Activated T-cell treated with anti-CD3 and anti-CD28 coated beads, Interleukin-2, amount 50 U/mL, for 72 hours (primary cell): ENCODE results near the gene BMS1. TPM values are rescaled to one million over a fixed set of nuclear protein-coding genes. Genes with fewer than 3 reads are reported as not detected.

ENCODE experiments used
- ATAC-seq, 2 donors: fragments of 150-1000 bp; cut with Tn5 transposase; replicated peaks in 1 of 2; 2 replicates each; pipeline ENCODE4 v1.10.0; 2021; ENCODE audit warnings: moderate library complexity in 2 of 2, mild to moderate bottlenecking in 1 of 2
- DNase-seq, 2 donors: peaks; one replicate each; pipeline ENCODE4 v3.0.0; 2021 to 2022; ENCODE audit warnings: mixed read lengths in 1 of 2
- H3K27ac Mint-ChIP-seq: one replicate; pipeline ENCODE4 v1.8.0; 2022; ENCODE audit warnings: mild to moderate bottlenecking, moderate library complexity, mixed read lengths
- H3K27me3 Mint-ChIP-seq: one replicate; pipeline ENCODE4 v1.8.0; 2022; ENCODE audit warnings: low read depth, mixed read lengths
- H3K36me3 Mint-ChIP-seq, 2 donors: one replicate each; pipeline ENCODE4 v1.8.0; 2022; ENCODE audit warnings: mixed read lengths in 2 of 2, mild to moderate bottlenecking in 1 of 2; ENCODE audit not compliant: insufficient read depth in 2 of 2
- H3K4me1 Mint-ChIP-seq: one replicate; pipeline ENCODE4 v1.8.0; 2022; ENCODE audit warnings: low read depth, mixed read lengths
- H3K4me3 Mint-ChIP-seq, 2 donors: one replicate each; pipeline ENCODE4 v1.8.0; 2022; ENCODE audit warnings: mild to moderate bottlenecking in 2 of 2, mixed read lengths in 2 of 2, moderate library complexity in 2 of 2
- H3K9me3 Mint-ChIP-seq, 2 donors: one replicate each; pipeline ENCODE4 v1.8.0; 2022; ENCODE audit warnings: mixed read lengths in 2 of 2
- total RNA-seq, 2 donors: library from RNA; stranded (reverse); gene quantifications; one replicate each; pipeline ENCODE4 v1.2.3, GENCODE V29; 2022

Gene BMS1
- total RNA-seq, 2 donors from 2014 or later, result 14.3 to 14.5 TPM

GRCh38 chr10:42767906-42768305 lies 14.7 kb upstream of the BMS1 start:
- Mint-ChIP-seq H3K4me3 (no peak overlapping the region), H3K4me1 (no peaks in the 10 kb centered on the region), H3K9me3 (no peaks in the 10 kb centered on the region), H3K27me3 (peaks cover 32% of the 10 kb centered on the region), H3K36me3 (no peaks in the 10 kb centered on the region), H3K27ac (no peak overlapping the region)
- DNase-seq (no peak), ATAC-seq (no peak)

GRCh38 chr10:42768581-42769152 lies 13.9 kb upstream of the BMS1 start:
- ATAC-seq (no peak), DNase-seq (no peak)
- Mint-ChIP-seq H3K4me1 (no peaks in the 10 kb centered on the region), H3K36me3 (no peaks in the 10 kb centered on the region), H3K27me3 (peaks cover 24% of the 10 kb centered on the region), H3K9me3 (no peaks in the 10 kb centered on the region), H3K4me3 (no peak overlapping the region), H3K27ac (no peak overlapping the region)

GRCh38 chr10:42769173-42769572 lies 13.4 kb upstream of the BMS1 start:
- ATAC-seq, result no peak
- H3K9me3 Mint-ChIP-seq, result no peaks in the 10 kb centered on the region
- peaks cover 19% of the 10 kb centered on the region for H3K27me3 Mint-ChIP-seq
- no peaks in the 10 kb centered on the region for H3K36me3 Mint-ChIP-seq
- no peak for DNase-seq
- H3K4me3 Mint-ChIP-seq, result no peak overlapping the region
- no peaks in the 10 kb centered on the region for H3K4me1 Mint-ChIP-seq
- no peak overlapping the region for H3K27ac Mint-ChIP-seq

GRCh38 chr10:42769673-42770072 lies 12.9 kb upstream of the BMS1 start:
- Mint-ChIP-seq H3K27me3 (peaks cover 17% of the 10 kb centered on the region), H3K27ac (no peak overlapping the region), H3K4me3 (no peak overlapping the region), H3K36me3 (no peaks in the 10 kb centered on the region), H3K4me1 (no peaks in the 10 kb centered on the region), H3K9me3 (no peaks in the 10 kb centered on the region)
- DNase-seq (no peak), ATAC-seq (no peak)

- Mint-ChIP-seq H3K9me3 (peaks cover 0 to 8% of the 10 kb centered on the region in 2 donors), H3K4me1 (peaks cover 8% of the 10 kb centered on the region)
Measured at GRCh38 chr10:42776681-42777080, 5.9 kb upstream of the BMS1 start.

GRCh38 chr10:42780456-42780855 lies 2.1 kb upstream of the BMS1 start:
- DNase-seq, result no peak
- Mint-ChIP-seq H3K27me3 (peaks cover 8% of the 10 kb centered on the region), H3K9me3 (peaks cover 0 to 8% of the 10 kb centered on the region in 2 donors), H3K4me3 (peak overlapping the region; percentile 18 to 30), H3K4me1 (peaks cover 8% of the 10 kb centered on the region), H3K27ac (no peak overlapping the region), H3K36me3 (peaks cover 0 to 7% of the 10 kb centered on the region in 2 donors)
- no peak for ATAC-seq

More at GRCh38 chr10:42776681-42777080, 5.9 kb upstream of the BMS1 start:
- Mint-ChIP-seq H3K27ac (no peak overlapping the region), H3K4me3 (no peak overlapping the region), H3K36me3 (peaks cover 0 to 2% of the 10 kb centered on the region in 2 donors), H3K27me3 (peaks cover 14% of the 10 kb centered on the region)
- ATAC-seq (no peak), DNase-seq (no peak)

- ATAC-seq (no peak), DNase-seq (no peak)
Measured at GRCh38 chr10:42781893-42782445, 626 bp upstream of the BMS1 start.

GRCh38 chr10:42783181-42783549 lies 570 bp downstream of the BMS1 start:
- peak overlapping the region; percentile 84 to 90 for H3K4me3 Mint-ChIP-seq
- H3K36me3 Mint-ChIP-seq, result peaks cover 2 to 16% of the 10 kb centered on the region in 2 donors
- peaks cover 13% of the 10 kb centered on the region for H3K4me1 Mint-ChIP-seq
- peaks cover 0 to 8% of the 10 kb centered on the region in 2 donors for H3K9me3 Mint-ChIP-seq
- H3K27me3 Mint-ChIP-seq, result no peaks in the 10 kb centered on the region
- DNase-seq (peak; percentile 10 to 18), ATAC-seq (peak; percentile 15 to 31)
- H3K27ac Mint-ChIP-seq, result peak overlapping the region; percentile 58

More at GRCh38 chr10:42781893-42782445, 626 bp upstream of the BMS1 start:
- peaks cover 13% of the 10 kb centered on the region for H3K4me1 Mint-ChIP-seq
- peaks cover 0 to 8% of the 10 kb centered on the region in 2 donors for H3K9me3 Mint-ChIP-seq
- peaks cover 2 to 14% of the 10 kb centered on the region in 2 donors for H3K36me3 Mint-ChIP-seq
- peak overlapping the region; percentile 84 to 90 for H3K4me3 Mint-ChIP-seq
- peak overlapping the region; percentile 58 for H3K27ac Mint-ChIP-seq
- no peaks in the 10 kb centered on the region for H3K27me3 Mint-ChIP-seq

- H3K27ac Mint-ChIP-seq, result peak overlapping the region; percentile 44
- peaks cover 0 to 3% of the 10 kb centered on the region in 2 donors for H3K9me3 Mint-ChIP-seq
- H3K4me1 Mint-ChIP-seq, result peaks cover 10% of the 10 kb centered on the region
- no peaks in the 10 kb centered on the region for H3K27me3 Mint-ChIP-seq
- DNase-seq (no peak), ATAC-seq (no peak)
- peaks cover 2 to 16% of the 10 kb centered on the region in 2 donors for H3K36me3 Mint-ChIP-seq
- H3K4me3 Mint-ChIP-seq, result no peak overlapping the region
Measured at GRCh38 chr10:42785759-42786158, 3.2 kb downstream of the BMS1 start.

- H3K4me3 Mint-ChIP-seq, result no peak overlapping the region
Measured at GRCh38 chr10:42790835-42791234, 8.2 kb downstream of the BMS1 start.

GRCh38 chr10:42795701-42796100 lies 13.1 kb downstream of the BMS1 start:
- ATAC-seq, result no peak

More at GRCh38 chr10:42790835-42791234, 8.2 kb downstream of the BMS1 start:
- ATAC-seq (no peak), DNase-seq (no peak)
- Mint-ChIP-seq H3K9me3 (no peaks in the 10 kb centered on the region), H3K4me1 (peaks cover 4% of the 10 kb centered on the region), H3K27ac (peak overlapping the region; percentile 62), H3K27me3 (no peaks in the 10 kb centered on the region), H3K36me3 (peaks cover 11 to 41% of the 10 kb centered on the region in 2 donors)

GRCh38 chr10:42801135-42801534 lies 18.5 kb downstream of the BMS1 start:
- ATAC-seq (peak; percentile 91 to 94), DNase-seq (peak in 1 of 2 donors; percentile 16)
- Mint-ChIP-seq H3K4me3 (peak overlapping the region; percentile 25 to 63), H3K27ac (peak overlapping the region; percentile 96), H3K4me1 (peaks cover 38% of the 10 kb centered on the region), H3K27me3 (no peaks in the 10 kb centered on the region), H3K36me3 (peaks cover 26 to 69% of the 10 kb centered on the region in 2 donors), H3K9me3 (peaks cover 2 to 3% of the 10 kb centered on the region in 2 donors)

More at GRCh38 chr10:42795701-42796100, 13.1 kb downstream of the BMS1 start:
- no peaks in the 10 kb centered on the region for H3K9me3 Mint-ChIP-seq
- no peak overlapping the region for H3K4me3 Mint-ChIP-seq
- H3K4me1 Mint-ChIP-seq, result peaks cover 10% of the 10 kb centered on the region
- no peaks in the 10 kb centered on the region for H3K27me3 Mint-ChIP-seq
- peaks cover 22 to 64% of the 10 kb centered on the region in 2 donors for H3K36me3 Mint-ChIP-seq
- no peak overlapping the region for H3K27ac Mint-ChIP-seq
- no peak for DNase-seq

- Mint-ChIP-seq H3K36me3 (peaks cover 17 to 61% of the 10 kb centered on the region in 2 donors), H3K27ac (no peak overlapping the region), H3K4me1 (peaks cover 38% of the 10 kb centered on the region), H3K4me3 (no peak overlapping the region), H3K27me3 (no peaks in the 10 kb centered on the region), H3K9me3 (peaks cover 2 to 3% of the 10 kb centered on the region in 2 donors)
- ATAC-seq (no peak), DNase-seq (no peak)
Measured at GRCh38 chr10:42802876-42803275, 20.3 kb downstream of the BMS1 start.
